Left forelimb (tissue), 1 donor: ENCODE results near the gene PSMC3IP.
A peak's percentile ranks its signal among the peaks of the same experiment; 100 is the strongest.
"Not testable (repeated sequence)": the region's sequence is repeated elsewhere in the genome, so short reads cannot be mapped to it uniquely, and the experiment has no call there.

Source experiments
- DNase-seq: peaks from one replicate; pipeline ENCODE4 v3.0.0-alpha.2; 2018; ENCODE audit warnings: low spot score

The PSMC3IP gene, protein sequence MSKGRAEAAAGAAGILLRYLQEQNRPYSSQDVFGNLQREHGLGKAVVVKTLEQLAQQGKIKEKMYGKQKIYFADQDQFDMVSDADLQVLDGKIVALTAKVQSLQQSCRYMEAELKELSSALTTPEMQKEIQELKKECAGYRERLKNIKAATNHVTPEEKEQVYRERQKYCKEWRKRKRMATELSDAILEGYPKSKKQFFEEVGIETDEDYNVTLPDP

DNA sequence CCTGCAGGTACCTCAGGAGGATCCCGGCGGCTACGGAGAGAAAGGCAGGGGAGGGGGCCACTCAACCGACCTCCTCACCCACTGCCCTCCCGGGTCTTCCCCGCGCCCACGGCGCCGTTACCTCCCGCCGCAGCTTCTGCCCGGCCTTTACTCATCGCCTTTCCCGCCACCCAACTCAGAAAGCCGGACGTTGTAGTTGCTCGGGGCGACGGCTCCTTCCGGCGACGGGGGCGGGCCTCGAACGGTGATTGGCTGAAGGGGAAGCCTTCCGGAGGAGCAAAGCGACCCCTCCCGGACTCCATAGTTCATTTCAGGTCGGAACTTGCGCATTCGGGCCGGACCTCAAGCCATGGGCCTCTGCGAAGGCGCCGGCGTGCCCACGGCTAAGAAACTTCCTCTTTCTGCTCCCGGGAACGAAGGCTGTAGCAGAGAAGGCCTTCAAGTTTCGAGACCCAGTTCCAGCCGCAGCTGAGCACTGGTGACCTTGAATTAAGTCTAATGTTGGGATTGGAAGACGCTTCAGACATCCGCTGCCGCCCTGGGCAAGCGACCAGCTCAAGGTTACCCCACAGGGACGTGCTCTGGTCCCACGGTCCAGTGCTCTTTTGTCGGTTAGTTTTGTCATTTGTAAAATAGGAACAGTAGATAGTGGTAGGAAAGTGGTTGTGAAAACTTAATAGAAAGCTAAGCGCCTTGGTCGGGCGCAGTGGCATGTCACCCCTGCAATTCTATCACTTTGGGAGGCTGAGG, at the start of gene PSMC3IP:
PSMC3IP (minus strand) TSS at position 198 of the 750 bp plus-strand sequence; CDS start at position 155, 43 bp downstream.
- peak; percentile 95 for DNase-seq

DNA sequence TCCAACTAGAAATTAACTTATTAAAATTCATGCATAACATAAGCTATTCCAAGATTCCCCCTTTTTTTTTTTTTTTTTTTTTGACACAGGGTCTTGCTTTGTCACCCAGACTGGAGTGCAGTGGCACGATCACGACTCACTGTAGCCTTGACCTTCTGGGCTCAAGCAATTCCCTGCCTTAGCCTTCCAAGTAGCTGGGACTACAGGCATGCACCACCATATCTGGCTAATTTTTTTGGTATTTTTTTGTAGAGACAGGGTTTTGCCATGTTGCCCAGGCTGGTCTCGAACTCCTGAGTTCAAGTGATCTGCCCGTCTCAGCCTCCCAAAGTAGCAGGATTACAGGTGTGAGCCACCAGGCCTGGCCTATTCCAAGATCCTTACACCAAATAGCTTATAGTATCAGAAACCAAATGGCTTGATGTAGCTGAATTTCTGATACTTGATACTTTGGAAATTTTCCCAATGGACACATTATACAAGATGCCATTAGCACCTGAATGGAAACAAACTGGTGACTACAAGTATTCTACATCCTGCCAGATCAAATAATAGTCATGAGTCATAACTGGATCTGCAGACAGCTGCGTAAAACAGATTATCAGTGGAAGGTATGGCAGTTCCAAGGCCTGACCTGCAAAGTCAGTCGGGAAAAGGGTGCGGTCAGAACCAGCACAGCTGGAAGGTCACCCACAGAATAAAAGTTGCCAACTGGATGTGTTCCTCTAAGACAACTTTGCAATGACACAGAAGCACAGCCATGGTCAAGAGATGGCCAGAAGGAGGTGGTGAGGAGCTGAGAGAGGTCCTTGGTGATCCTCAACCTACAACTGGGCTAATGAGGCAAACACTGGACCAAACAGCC, 46.4 kb upstream of the PSMC3IP start:
- DNase-seq, result no peak

DNA sequence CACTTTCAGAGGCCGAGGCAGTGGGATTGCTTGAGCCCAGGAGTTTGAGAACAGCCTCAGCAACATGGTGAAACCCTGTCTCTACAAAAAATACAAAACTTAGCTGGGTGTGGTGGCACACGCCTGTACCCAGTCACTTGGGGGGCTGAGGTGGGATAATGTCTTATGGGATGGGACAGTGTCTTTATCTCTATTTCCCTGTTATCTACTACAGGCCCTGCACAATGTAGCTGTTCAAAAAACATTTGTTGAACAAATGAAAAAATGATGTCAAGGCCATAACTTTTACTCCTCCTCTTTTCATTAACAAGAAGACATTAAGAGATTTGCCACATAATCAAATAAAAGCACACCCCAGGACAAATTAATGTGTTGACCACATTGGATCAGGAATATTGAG, 45.7 kb upstream of the PSMC3IP start:
- DNase-seq, result no peak

DNA sequence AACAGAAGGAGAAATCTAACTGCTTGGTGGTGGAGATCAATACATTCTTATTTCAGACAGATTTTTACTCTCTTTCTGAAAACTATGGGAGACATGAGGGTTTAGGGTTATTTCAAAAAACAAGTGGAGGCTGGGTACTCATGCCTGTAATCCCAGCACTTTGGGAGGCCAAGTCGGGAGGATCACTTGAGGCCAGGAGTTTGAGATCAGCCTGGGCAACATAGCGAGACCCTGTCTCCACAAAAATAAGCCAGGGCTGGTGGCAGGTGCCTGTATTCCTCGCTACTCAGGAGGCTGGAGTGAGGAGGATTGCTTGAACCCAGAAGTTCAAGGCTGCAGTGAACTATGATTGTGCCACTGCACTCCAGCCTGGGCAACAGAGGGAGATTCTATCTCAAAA, 44.5 kb upstream of the PSMC3IP start:
- DNase-seq, result not testable (repeated sequence)

DNA sequence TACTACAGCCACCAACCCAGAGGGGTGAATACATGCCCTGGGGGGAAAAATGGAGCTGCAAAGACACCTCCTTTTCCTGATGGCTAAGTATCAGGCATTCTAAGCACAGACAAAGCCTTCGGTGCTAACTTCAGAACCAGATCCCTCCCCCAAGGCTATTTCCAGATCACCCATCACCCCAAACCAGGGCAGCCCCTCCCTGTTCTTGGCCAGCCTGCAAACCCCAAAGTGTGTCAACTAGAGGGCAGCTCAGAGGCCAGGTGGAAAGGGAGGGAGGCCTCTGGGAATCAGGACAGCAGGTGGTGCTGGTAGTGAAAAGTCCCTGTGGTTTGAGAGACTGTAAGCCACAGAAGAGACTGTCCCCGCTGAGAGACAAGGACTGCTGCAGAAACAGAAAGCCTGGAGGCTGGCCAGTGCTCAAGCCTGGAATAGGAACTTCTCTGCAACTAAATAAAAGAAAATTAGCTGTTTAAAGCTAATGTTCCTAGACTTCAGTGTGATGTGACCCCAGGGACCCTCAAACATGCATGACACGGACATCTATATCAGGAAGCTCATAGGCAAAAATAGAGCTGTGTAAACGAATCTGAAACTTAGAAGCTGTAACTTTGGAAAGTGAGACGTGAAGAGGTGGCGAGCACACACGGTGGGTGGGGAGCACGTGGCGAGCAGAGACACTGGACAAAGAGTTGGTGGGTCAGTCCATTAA, 41.1 kb upstream of the PSMC3IP start:
- DNase-seq, result no peak

DNA sequence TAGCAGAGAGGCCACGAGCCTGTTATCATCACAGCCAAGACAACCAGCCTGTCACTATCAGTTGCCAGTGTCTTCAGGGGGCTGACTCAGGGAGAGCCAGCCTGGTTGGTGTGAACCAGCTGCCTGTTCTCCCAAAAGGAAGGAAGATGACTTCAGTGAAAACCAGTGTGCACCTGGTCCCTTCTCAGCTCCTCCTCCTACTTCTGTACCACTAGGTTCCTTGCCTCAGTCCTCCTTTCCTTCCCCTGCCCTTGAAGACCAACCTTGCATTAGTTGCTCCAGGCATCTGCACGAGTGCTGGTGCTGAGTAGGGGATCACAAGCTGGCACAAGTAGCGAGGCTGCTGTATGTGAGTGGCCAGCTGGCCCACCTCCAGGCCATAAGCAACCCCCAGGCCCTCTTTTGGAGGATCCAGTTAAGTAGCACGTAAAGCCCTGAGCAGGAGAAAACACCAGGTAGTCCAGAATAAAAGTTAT, 40.5 kb upstream of the PSMC3IP start:
- no peak for DNase-seq

DNA sequence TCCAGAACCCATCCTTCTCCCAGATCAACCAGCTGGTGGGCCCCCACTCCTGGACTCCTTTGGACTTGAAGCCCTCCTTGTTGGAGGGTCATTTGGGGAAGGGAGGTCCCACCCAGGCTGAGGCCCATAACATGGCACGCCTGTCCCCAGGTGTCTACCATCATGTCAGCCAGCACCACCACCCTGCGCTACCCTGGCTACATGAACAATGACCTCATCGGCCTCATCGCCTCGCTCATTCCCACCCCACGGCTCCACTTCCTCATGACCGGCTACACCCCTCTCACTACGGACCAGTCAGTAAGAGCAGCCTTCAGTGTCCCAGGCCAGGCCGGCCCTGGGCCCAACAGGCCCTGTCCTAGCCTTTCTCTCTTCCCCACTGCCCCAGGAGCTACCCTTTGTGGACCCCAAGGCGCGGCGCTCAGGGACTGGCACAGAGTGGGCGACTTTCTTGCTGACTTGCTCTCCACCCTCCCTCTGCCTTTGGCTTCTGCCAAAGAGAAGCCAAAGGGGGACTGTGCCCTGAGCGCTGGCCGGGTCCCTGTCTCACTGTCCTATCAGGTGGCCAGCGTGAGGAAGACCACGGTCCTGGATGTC, 36.3 kb upstream of the PSMC3IP start:
- no peak for DNase-seq

DNA sequence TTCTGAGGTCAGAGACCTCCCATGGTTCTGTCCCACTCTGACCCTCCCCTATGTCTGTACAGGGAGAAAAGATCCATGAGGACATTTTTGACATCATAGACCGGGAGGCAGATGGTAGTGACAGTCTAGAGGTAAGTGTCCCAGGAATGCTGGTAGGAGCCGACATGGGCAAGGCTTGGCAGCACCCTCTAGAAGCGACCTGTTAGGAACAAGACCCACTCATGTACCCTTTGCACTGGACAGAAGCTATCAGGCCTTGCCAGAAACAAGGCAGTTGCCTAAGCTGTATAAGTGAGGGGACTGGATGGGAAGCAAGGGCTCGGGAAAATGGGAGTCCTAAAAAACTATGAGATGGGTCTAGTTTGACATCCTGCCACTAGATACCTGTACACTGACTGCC, 34.5 kb upstream of the PSMC3IP start:
- no peak for DNase-seq

DNA sequence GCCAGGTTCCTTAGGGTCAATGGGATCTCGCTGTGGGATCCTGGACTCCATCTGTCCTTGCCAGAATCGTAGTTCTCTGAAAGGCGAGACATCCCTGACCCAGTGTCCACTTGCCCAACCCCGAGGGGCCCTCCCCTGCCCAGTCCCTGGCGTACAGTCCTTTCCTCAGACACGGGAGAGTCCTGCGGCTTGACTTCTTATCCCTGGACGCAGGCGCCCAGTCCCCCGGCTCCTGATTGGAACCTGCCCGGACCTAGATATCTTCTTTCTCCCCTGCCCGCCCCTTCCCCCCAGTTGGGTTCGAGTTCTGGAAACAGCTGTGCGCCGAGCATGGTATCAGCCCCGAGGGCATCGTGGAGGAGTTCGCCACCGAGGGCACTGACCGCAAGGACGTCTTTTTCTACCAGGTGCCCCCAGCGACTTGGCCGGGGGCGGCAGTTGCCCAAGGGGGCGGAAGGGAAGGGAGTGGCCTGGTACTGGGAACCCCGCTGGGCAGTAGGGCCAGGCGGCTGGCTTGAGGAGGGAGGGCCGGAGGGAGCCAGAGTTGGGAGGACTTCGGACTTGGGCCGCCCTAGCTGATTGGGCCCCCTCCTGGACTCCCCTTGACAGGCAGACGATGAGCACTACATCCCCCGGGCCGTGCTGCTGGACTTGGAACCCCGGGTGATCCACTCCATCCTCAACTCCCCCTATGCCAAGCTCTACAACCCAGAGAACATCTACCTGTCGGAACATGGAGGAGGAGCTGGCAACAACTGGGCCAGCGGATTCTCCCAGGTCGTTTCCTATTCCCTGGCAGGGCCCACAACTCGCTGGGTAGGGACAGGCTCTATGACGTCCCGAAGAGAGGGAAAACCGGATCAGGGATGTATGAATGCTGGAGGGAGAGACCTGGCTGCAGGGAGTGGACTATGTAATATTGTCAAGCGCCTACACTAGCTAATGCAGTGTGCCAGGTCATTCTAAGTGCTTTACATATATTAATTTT, 32.6 kb upstream of the PSMC3IP start:
- DNase-seq, result not testable (repeated sequence)

DNA sequence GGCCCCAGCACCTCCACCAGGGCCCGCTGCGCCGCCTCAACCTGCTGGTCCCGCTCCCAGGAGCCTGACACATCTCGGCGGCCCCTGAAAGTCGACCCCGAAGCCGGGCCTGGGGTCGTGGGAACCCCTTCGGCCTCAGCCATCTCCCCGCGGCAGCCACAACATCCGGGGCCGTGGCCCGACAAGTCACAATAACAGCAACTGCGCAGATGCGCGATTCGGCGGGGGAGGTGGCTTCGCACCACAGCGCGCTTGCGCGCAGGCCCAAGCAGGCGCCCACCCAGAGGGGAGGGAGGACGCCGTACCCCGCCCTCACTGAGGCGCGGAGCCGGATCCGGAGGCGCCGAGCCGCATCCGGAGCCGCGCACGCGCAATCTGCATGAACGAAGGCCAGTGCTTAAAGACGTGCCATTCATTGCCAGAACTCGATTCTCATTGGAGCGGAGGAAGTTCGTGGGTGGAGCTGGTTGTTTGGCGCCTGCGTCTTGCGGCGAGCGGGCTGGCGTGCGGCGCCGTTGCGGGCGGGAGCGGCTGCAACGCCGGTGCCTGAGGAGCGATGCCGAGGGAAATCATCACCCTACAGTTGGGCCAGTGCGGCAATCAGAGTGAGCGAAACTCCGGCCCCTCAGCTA, 31.8 kb upstream of the PSMC3IP start, which contains the start of the genes RETREG3 and TUBG1:
RETREG3 (minus strand) TSS at position 193 of the 632 bp plus-strand sequence; CDS start at position 143, 50 bp downstream.
TUBG1 (plus strand) TSS at position 502 of the 632 bp plus-strand sequence; CDS start at position 557, 55 bp downstream.
- peak; percentile 99 for DNase-seq

DNA sequence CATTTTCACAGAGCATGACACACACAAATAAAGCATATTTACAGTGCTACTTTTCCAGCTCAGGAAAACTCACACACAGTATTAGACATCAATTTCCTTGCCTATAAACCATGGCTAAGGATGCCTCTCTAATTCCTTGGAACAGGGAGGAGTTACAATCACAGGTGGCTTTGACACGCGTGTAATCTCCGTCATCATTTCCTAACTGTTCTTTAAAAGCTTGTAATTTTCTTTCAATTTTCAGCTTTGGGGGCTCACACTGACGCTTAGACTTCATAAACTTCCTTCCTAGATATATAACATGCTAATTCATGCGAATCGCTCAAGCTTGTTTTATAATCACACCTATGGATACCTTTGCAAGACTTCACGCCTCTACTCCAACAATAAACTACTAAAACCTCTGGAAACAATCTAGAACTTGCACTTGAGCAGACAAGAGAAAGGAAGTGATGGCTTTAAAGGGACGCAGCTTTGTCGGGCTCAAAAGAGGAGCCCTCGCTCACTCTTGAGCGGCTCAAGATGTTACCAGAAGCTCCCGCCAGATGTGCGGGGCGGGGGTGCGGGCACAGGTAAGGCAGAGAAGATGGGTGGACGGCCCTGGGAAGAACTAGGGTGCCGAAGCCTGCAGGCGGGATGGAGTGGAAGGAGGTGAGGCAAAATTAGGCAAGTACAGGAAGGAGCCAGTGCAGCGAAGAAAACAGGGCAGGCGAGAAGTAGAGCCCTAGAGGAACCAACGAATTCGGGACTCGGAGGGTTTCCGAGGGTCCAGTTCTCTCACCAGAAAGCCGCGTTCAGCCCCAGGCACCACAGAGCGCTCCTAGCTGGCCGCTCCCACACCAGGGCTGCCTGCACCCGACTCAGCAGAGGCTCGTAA, 31.0 kb upstream of the PSMC3IP start:
- no peak for DNase-seq

DNA sequence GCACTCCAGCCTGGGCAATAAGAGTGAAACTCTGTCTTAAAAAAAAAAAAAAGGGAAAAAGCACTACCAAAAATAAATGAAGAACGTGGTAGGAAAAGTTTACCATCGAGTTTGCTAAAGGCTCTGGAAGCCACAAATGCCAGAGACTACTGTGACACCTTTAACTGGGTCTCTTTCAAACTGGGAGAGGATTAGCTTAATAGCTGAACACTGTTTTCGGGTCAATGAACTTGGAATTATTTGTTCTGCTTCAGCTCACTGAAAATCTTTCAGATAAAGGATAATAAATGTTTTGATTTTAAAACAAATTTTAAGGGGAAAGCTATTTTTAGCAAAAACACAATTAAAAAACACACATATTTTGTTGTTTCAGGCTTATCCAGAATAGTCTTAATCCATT, 30.2 kb upstream of the PSMC3IP start:
- no peak for DNase-seq

DNA sequence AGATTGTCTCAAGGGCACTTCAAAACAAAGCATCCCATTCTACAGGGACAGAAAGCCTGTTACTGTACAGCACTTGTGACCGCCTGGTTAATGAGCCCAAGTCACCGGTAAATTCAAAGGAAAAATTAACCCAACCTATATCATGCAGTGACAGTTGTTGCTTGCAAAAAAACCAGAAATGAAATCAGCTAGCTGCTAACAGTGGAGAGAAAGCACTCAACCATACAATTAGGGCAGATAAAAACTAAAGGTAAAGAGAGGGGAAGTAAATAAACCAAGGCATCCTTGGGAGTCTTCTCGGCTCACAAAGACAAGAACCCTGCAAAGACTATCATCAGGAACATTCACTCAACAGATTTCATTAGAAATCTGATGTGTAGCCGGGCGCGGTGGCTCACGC, 25.8 kb upstream of the PSMC3IP start:
- DNase-seq, result no peak

DNA sequence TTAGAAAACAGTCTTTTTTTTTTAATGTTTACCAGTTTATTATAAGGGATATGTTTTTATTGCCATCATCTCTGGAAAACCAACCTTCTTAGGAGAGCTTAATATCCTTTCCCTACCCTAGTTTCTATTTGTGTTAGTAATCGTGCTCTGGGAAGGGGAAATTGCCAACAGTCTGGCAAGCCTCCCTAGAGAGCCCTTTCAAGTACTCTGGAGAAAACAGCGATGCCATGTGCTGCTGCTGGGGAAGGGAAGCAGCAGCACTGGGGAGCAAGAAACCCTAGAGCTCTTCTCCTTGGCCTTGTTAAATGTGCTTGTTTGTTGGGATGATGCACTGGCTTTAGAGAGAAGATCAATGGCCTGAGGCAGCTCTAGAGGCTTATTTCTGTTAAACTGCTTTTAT, 21.4 kb upstream of the PSMC3IP start:
- DNase-seq, result no peak

DNA sequence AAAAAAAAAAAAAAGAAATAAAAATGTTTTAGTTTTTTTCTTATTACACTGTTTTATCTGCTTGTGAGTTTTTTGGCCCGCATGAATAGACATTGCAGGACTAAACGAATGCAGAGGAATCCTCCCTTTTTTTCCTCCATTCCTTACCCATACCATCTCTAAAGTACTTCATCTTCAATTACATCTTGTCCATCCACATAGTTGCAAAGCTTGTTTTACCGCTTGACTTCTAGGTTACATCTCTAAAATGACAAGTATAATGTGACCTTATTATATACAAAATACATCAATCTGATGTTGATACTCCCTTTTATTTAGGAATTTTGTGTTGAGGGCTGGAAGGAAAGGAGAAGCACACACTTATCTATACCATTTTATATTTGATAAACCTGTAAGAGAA, 18.9 kb upstream of the PSMC3IP start:
- DNase-seq, result no peak

DNA sequence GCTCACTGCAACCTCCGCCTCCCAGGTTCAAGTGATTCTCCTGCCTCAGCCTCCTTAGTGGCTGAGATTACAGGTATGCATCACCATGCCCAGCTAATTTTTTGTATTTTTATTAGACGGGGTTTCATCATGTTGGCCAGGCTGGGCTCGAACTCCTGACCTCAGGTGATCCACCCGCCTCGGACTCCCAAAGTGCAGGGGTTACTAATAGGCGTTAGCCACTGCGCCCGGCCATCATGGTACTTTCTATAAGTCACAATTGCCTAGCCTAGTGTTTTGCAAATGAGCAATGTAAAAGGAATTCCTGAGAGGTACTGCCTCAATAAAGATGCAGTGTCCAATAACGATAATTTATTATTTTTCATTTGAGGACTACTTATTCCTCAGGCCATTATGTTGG, 13.9 kb upstream of the PSMC3IP start:
- no peak for DNase-seq

DNA sequence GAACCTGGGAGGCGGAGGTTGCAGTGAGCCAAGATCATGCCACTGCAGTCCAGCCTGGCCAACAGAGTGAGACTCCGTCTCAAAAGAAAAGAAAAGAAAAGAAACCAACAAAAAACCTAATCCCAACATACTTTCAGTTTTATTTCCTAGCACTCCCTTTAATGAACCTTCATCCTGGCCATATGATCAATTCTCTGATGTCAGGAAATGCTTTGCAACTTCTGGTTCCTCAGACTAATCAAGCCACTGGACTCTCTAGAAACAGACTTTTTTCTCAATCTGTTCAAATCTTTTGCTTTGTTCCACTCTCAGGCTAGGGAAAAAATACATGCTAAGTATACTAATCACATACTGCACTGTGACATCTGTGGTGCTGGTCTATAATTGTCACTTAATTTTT, 13.4 kb upstream of the PSMC3IP start:
- no peak for DNase-seq

DNA sequence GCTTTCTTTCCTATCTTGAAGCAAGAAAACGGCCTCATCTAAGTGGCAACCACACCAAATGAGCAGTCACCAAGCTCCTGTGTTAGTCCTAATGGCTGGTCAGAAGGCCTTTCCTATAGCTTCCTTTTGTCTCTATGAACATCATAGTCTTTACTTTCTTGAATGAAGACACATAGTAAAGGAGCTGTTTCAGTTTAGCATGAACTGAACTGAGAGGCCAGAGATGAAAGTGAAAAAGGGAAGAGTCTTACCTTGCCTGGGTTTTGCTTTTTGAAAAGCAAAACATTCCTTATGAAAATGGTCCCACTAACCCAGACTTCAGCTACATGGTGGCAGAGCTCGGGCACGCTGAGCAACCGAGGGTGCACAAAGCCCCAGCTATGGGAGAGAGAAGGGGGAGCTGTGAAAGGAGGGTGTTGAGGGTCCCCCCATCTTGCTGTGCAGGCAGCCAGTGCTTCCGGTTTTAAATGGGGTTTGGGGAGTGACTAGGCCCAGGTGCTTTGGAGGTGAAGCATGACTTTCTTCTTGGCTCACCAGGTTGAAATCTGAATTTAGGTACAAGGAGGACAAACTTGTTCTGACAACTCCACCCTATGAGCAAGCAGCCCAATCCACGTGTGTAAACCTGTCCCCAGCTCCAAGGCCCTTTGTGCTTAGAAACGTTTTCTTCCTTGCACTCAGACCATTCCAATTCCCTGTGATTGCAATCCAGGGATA, 9.1 kb upstream of the PSMC3IP start:
- DNase-seq, result no peak
